HepG2 (cell line): Measurements from ENCODE around the gene PTS. TPM values are rescaled to one million over a fixed set of nuclear protein-coding genes. Genes with fewer than 3 reads are reported as not detected.

ENCODE experiments used
- ZSCAN25 ChIP-seq: sonication (generic); formaldehyde crosslinking; IDR thresholded peaks from 2 replicates; pipeline ENCODE4 v1.8.0; 2022; ENCODE audit warnings: mild to moderate bottlenecking, missing genetic modification reagents
- polyA plus RNA-seq, 8 experiments: library from polyadenylated mRNA; depleted of rRNA in 3 of 8; stranded (reverse) in 7 of 8; unstranded in 1 of 8; fragments of >200 nt; fragmentation: Illumina TruSeq in 4 of 8; extraction: Trizol in 4 of 8; gene quantifications; 2 replicates each; pipeline versions ENCODE4 v1.2.1 to v1.2.3, GENCODE V29; 2011 to 2016; ENCODE audit warnings: low read depth in 4 of 8, missing spikeins in 1 of 8, mixed read lengths in 1 of 8; ENCODE audit not compliant: insufficient read depth in 1 of 8
- total RNA-seq, 5 experiments: library from RNA; depleted of rRNA; stranded (reverse); fragments of >200 nt; fragmentation: Illumina TruSeq; extraction: Trizol; gene quantifications; 2 replicates each; pipeline ENCODE4 v1.2.3, GENCODE V29; 2016; ENCODE audit warnings: low read depth in 1 of 5
- TF ChIP-seq, protein P1 (sequence below): sonication (generic); formaldehyde crosslinking; IDR thresholded peaks from 2 replicates; pipeline ENCODE4 v1.5.0; 2020; ENCODE audit warnings: mild to moderate bottlenecking, missing genetic modification reagents, moderate library complexity
- TF ChIP-seq, protein P2 (sequence below): IDR thresholded peaks from 2 replicates; pipeline ENCODE4 v1.6.1; 2016; ENCODE audit warnings: low read depth, missing genetic modification reagents, missing compliant biosample characterization
- TF ChIP-seq, protein P3 (sequence below): sonication (generic); formaldehyde crosslinking; IDR thresholded peaks from 2 replicates; pipeline ENCODE4 v1.5.1; 2020; ENCODE audit warnings: missing genetic modification reagents, mild to moderate bottlenecking, borderline replicate concordance

Gene PTS
- total and polyA plus RNA-seq, 2 of the 13 experiments (the other 11 are each of a cell fraction or from before 2014, with no cell fraction given) = 33.6 to 49.3 TPM

DNA sequence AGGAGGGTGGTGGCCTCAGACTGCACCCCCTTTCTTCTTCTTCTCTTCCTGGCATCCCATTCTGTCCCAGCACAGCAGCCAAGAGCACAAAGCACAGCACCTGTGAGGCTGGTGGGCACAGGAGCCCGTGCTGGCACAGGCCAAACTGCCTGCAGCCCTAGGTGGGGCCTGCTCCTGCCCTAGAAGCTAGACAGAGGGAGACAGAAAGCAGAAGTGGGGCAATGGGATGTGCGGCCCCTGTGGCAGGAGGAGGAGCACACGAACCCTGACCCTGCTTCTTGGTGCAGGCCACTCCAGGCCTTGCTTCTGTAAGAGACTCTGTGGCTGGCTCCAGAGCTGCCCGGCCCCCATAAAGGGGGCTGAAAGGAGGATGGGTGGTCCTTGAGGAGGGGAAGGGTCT lies 3.9 kb upstream of the PTS start (continued):
- TF ChIP-seq, protein P1, sequence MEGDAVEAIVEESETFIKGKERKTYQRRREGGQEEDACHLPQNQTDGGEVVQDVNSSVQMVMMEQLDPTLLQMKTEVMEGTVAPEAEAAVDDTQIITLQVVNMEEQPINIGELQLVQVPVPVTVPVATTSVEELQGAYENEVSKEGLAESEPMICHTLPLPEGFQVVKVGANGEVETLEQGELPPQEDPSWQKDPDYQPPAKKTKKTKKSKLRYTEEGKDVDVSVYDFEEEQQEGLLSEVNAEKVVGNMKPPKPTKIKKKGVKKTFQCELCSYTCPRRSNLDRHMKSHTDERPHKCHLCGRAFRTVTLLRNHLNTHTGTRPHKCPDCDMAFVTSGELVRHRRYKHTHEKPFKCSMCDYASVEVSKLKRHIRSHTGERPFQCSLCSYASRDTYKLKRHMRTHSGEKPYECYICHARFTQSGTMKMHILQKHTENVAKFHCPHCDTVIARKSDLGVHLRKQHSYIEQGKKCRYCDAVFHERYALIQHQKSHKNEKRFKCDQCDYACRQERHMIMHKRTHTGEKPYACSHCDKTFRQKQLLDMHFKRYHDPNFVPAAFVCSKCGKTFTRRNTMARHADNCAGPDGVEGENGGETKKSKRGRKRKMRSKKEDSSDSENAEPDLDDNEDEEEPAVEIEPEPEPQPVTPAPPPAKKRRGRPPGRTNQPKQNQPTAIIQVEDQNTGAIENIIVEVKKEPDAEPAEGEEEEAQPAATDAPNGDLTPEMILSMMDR = 0 out of 2 replicates have a peak, but pooled peaks have one; percentile 16
- no peak for TF ChIP-seq ZSCAN25 (CRISPR knock-in tag)
- TF ChIP-seq, protein P2, sequence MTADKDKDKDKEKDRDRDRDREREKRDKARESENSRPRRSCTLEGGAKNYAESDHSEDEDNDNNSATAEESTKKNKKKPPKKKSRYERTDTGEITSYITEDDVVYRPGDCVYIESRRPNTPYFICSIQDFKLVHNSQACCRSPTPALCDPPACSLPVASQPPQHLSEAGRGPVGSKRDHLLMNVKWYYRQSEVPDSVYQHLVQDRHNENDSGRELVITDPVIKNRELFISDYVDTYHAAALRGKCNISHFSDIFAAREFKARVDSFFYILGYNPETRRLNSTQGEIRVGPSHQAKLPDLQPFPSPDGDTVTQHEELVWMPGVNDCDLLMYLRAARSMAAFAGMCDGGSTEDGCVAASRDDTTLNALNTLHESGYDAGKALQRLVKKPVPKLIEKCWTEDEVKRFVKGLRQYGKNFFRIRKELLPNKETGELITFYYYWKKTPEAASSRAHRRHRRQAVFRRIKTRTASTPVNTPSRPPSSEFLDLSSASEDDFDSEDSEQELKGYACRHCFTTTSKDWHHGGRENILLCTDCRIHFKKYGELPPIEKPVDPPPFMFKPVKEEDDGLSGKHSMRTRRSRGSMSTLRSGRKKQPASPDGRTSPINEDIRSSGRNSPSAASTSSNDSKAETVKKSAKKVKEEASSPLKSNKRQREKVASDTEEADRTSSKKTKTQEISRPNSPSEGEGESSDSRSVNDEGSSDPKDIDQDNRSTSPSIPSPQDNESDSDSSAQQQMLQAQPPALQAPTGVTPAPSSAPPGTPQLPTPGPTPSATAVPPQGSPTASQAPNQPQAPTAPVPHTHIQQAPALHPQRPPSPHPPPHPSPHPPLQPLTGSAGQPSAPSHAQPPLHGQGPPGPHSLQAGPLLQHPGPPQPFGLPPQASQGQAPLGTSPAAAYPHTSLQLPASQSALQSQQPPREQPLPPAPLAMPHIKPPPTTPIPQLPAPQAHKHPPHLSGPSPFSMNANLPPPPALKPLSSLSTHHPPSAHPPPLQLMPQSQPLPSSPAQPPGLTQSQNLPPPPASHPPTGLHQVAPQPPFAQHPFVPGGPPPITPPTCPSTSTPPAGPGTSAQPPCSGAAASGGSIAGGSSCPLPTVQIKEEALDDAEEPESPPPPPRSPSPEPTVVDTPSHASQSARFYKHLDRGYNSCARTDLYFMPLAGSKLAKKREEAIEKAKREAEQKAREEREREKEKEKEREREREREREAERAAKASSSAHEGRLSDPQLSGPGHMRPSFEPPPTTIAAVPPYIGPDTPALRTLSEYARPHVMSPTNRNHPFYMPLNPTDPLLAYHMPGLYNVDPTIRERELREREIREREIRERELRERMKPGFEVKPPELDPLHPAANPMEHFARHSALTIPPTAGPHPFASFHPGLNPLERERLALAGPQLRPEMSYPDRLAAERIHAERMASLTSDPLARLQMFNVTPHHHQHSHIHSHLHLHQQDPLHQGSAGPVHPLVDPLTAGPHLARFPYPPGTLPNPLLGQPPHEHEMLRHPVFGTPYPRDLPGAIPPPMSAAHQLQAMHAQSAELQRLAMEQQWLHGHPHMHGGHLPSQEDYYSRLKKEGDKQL (CRISPR knock-in tag) = no peak
- TF ChIP-seq, protein P3, sequence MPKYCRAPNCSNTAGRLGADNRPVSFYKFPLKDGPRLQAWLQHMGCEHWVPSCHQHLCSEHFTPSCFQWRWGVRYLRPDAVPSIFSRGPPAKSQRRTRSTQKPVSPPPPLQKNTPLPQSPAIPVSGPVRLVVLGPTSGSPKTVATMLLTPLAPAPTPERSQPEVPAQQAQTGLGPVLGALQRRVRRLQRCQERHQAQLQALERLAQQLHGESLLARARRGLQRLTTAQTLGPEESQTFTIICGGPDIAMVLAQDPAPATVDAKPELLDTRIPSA (CRISPR knock-in tag) = no peak
